PFSK-1 (cell line): ENCODE measurements around the gene RANBP10.

ENCODE experiments used
- FOXP2 ChIP-seq: optimal IDR thresholded peaks from 2 replicates; pipeline ENCODE3; 2011; ENCODE audit warnings: borderline replicate concordance, control low read depth, inconsistent platforms; ENCODE audit not compliant: insufficient read depth; ENCODE audit errors: extremely low read length, extremely low read depth
- POLR2AphosphoS5 ChIP-seq: IDR thresholded peaks from 2 replicates; pipeline ENCODE4 v1.6.1; 2012; ENCODE audit warnings: low read depth, mild to moderate bottlenecking, control low read depth, low read length, moderate library complexity
- REST ChIP-seq, 2 experiments: IDR thresholded peaks; 2 replicates each; pipeline versions ENCODE4 v1.6.1 to v1.8.0; 2011 to 2012; ENCODE audit warnings: low read depth in 2 of 2, low read length in 2 of 2, control low read depth in 1 of 2, inconsistent platforms in 1 of 2, mild to moderate bottlenecking in 1 of 2, moderate library complexity in 1 of 2; ENCODE audit not compliant: insufficient read depth in 1 of 2
- SIN3A ChIP-seq: IDR thresholded peaks from 2 replicates; pipeline ENCODE4 v1.6.1; 2012; ENCODE audit warnings: mild to moderate bottlenecking, low read length, moderate library complexity, borderline replicate concordance; ENCODE audit not compliant: insufficient read depth
- TAF1 ChIP-seq: IDR thresholded peaks from 2 replicates; pipeline ENCODE4 v1.6.1; 2012; ENCODE audit warnings: low read length, control low read depth, borderline replicate concordance; ENCODE audit not compliant: insufficient read depth

The RANBP10 gene

GRCh38 chr16:67780847-67781564 lies 25.4 kb downstream of the RANBP10 start:
- TF ChIP-seq SIN3A: no peak
- no peak for TF ChIP-seq POLR2AphosphoS5
- no peak for TF ChIP-seq FOXP2
- TF ChIP-seq REST (IDR thresholded peaks at IDR 0.05; ENCODE audit: insufficient read depth in 1 of 2, low read depth in 2 of 2, low read length in 2 of 2): no peak
- TF ChIP-seq TAF1: no peak

- no peak for TF ChIP-seq TAF1
- TF ChIP-seq FOXP2: no peak
- TF ChIP-seq SIN3A: no peak
- no peak for TF ChIP-seq POLR2AphosphoS5
- TF ChIP-seq REST (IDR thresholded peaks at IDR 0.05; ENCODE audit: insufficient read depth in 1 of 2, low read depth in 2 of 2, low read length in 2 of 2): no peak
Measured at GRCh38 chr16:67779256-67780014, 26.9 kb downstream of the RANBP10 start.

- no peak for TF ChIP-seq SIN3A
- no peak for TF ChIP-seq FOXP2
- no peak for TF ChIP-seq REST (IDR thresholded peaks at IDR 0.05; ENCODE audit: insufficient read depth in 1 of 2, low read depth in 2 of 2, low read length in 2 of 2)
- TF ChIP-seq TAF1: no peak
- TF ChIP-seq POLR2AphosphoS5: no peak
Measured at GRCh38 chr16:67775273-67775672, 31.1 kb downstream of the RANBP10 start.

- TF ChIP-seq REST (IDR thresholded peaks at IDR 0.05; ENCODE audit: insufficient read depth in 1 of 2, low read depth in 2 of 2, low read length in 2 of 2) (no peak), TAF1 (no peak)
Measured at GRCh38 chr16:67774457-67774853, 31.9 kb downstream of the RANBP10 start.
